GM12865 (cell line): Measurements from ENCODE around the gene PLXDC2.

ENCODE experiments used
- DNase-seq: peaks from one replicate; pipeline ENCODE4 v3.0.0; 2010; ENCODE audit warnings: low read depth
- H3K4me3 ChIP-seq: 2 replicates; pipeline ENCODE4 v1.5.1; 2011; ENCODE audit warnings: mild to moderate bottlenecking, low read depth, low read length, control low read depth
- CTCF ChIP-seq: IDR thresholded peaks from 2 replicates; pipeline ENCODE4 v1.5.1; 2011; ENCODE audit warnings: low read length, control low read depth, low read depth, inconsistent platforms; ENCODE audit not compliant: insufficient read depth; ENCODE audit errors: missing control alignments

Gene PLXDC2

GRCh38 chr10:19825700-19826099, 9.5 kb downstream of the PLXDC2 start:
- no peak for DNase-seq
- H3K4me3 ChIP-seq: no peak overlapping the region
- no peak for TF ChIP-seq CTCF

- no peak for TF ChIP-seq CTCF
- DNase-seq: no peak
- H3K4me3 ChIP-seq: no peak overlapping the region
Observed at GRCh38 chr10:19826712-19827111, 10.5 kb downstream of the PLXDC2 start.

GRCh38 chr10:19828278-19829049, 12.2 kb downstream of the PLXDC2 start:
- DNase-seq: no peak
- H3K4me3 ChIP-seq: no peak overlapping the region
- no peak for TF ChIP-seq CTCF

DNA sequence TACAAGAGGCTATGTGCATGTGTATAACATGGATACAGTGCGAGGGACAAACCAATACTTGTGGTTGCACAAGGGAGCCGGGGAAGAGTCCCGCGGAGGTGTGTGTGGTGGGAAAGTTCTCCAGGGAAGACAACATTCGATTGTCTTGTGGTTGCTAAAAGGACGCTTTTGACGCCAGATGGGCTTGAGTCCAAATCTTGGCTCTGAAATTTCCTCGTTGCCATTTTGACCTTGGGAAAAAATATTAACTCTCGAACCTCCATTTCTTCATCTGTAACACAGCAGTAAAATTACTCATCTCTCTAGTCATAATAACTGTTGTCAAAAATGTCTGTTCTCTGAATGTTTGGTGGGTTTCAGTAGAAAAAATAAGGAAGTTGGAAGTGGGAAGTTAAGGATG, 16.5 kb downstream of the PLXDC2 start:
- no peak for DNase-seq
- H3K4me3 ChIP-seq: no peak overlapping the region
- TF ChIP-seq CTCF: no peak

GRCh38 chr10:19833170-19833824, 17.1 kb downstream of the PLXDC2 start:
- no peak overlapping the region for H3K4me3 ChIP-seq
- DNase-seq: no peak
- TF ChIP-seq CTCF: no peak

- H3K4me3 ChIP-seq: no peak overlapping the region
- TF ChIP-seq CTCF: no peak
Observed at GRCh38 chr10:19835952-19836351, 19.7 kb downstream of the PLXDC2 start.

DNA sequence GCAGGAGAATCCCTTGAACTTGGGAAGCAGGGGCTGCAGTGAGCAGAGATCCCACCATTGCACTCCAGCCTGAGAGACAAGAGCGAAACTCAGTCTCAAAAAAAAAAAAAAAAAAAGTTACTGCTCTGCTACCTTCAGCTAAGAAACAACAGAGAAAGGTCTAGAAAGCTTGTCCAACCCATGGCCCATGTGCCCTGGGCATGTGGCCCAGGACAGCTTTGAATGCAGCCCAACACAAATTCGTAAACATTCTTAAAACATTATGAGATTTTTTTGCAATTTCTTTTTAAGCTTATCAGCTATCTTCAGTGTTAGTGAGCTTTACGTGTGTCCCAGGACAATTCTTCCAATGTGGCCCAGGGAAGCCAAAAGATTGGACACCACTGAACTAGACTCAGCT, 22.9 kb downstream of the PLXDC2 start:
- H3K4me3 ChIP-seq: no peak overlapping the region
- DNase-seq: no peak
- TF ChIP-seq CTCF: no peak

More at GRCh38 chr10:19835952-19836351, 19.7 kb downstream of the PLXDC2 start:
- no peak for DNase-seq
